Measurements from ENCODE around the gene INTS6.

Gene INTS6

GRCh38 chr13:51495316-51495715 is 42.5 kb upstream of the INTS6 start:
- peak; percentile 11 for DNase-seq (ENCODE audit: extremely low read depth, low read depth)
- TF ChIP-seq, protein P1, sequence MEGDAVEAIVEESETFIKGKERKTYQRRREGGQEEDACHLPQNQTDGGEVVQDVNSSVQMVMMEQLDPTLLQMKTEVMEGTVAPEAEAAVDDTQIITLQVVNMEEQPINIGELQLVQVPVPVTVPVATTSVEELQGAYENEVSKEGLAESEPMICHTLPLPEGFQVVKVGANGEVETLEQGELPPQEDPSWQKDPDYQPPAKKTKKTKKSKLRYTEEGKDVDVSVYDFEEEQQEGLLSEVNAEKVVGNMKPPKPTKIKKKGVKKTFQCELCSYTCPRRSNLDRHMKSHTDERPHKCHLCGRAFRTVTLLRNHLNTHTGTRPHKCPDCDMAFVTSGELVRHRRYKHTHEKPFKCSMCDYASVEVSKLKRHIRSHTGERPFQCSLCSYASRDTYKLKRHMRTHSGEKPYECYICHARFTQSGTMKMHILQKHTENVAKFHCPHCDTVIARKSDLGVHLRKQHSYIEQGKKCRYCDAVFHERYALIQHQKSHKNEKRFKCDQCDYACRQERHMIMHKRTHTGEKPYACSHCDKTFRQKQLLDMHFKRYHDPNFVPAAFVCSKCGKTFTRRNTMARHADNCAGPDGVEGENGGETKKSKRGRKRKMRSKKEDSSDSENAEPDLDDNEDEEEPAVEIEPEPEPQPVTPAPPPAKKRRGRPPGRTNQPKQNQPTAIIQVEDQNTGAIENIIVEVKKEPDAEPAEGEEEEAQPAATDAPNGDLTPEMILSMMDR (IDR thresholded peaks at IDR 0.05; ENCODE audit: low read depth, low read length): no peak

GRCh38 chr13:51494156-51494555 is 41.3 kb upstream of the INTS6 start:
- TF ChIP-seq, protein P1 (IDR thresholded peaks at IDR 0.05; ENCODE audit: low read depth, low read length): no peak
- no peak for DNase-seq (ENCODE audit: extremely low read depth, low read depth)

GRCh38 chr13:51488212-51488611 is 35.4 kb upstream of the INTS6 start:
- no peak for DNase-seq (ENCODE audit: extremely low read depth, low read depth)
- TF ChIP-seq, protein P1 (IDR thresholded peaks at IDR 0.05; ENCODE audit: low read depth, low read length): no peak

- TF ChIP-seq, protein P1 (IDR thresholded peaks at IDR 0.05; ENCODE audit: low read depth, low read length): no peak
- DNase-seq (ENCODE audit: extremely low read depth, low read depth): no peak
Measured at GRCh38 chr13:51481656-51482055, 28.8 kb upstream of the INTS6 start.

DNA sequence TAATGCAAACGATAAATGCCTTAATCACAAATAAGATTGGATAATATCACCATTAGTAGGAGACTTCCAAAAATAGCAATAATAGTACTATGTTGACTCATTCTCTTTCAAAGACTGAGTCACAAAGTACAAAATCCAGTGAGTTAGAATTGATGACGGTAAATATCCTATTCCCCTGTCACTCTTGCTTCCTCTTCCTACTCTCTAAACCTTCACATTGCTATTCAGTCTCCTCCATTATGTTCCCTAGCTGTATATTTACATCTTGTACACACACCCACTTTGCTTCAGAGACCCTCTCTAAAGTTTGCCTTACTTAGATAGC is 26.3 kb upstream of the INTS6 start:
- TF ChIP-seq, protein P1 (IDR thresholded peaks at IDR 0.05; ENCODE audit: low read depth, low read length): no peak
- DNase-seq (ENCODE audit: extremely low read depth, low read depth): no peak

GRCh38 chr13:51478418-51479198 is 25.8 kb upstream of the INTS6 start:
- no peak for DNase-seq (ENCODE audit: extremely low read depth, low read depth)
- TF ChIP-seq, protein P1 (IDR thresholded peaks at IDR 0.05; ENCODE audit: low read depth, low read length): no peak

DNA sequence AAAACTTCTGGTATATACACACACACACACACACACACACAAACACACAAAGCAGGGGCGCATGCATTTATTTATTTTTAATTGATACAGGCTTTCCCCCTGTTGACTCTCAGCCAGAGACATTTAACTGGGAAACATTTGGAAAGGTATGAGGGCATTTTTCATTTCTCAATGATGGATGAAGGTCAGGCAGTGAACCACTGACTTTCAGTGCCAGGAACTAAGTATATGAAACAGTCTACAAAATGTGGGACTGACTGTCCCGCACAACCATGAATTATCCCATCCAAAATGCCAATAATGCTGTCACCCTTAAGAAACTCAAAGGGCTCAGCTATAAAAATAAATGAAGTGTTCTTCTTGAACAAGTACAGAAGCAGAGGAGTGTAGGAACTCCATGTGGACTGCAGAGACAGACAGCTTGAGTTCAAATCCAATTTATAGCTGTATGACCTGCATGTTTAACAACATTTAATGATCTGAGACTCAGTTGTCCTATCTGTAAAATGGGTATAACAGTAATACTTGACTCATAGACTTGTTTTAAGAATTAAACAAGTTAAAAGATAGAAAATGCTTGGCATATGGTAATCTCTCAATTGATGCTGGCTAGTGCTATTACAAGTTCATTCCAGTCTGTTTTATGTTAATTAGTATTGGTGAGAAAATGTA is 25.0 kb upstream of the INTS6 start:
- no peak for DNase-seq (ENCODE audit: extremely low read depth, low read depth)
- TF ChIP-seq, protein P1 (IDR thresholded peaks at IDR 0.05; ENCODE audit: low read depth, low read length): no peak

Measured in AG09319 (cell line).